ENCODE results near the gene ACR. TPM values are rescaled to one million over a fixed set of nuclear protein-coding genes. Genes with fewer than 3 reads are reported as not detected.
A peak's percentile ranks its signal among the peaks of the same experiment; 100 is the strongest.

ACR gene
- total and polyA plus RNA-seq, 2 of the 13 experiments (the other 11 are each of a cell fraction or from before 2014, with no cell fraction given): 0.15 TPM; not detected in 1

DNA sequence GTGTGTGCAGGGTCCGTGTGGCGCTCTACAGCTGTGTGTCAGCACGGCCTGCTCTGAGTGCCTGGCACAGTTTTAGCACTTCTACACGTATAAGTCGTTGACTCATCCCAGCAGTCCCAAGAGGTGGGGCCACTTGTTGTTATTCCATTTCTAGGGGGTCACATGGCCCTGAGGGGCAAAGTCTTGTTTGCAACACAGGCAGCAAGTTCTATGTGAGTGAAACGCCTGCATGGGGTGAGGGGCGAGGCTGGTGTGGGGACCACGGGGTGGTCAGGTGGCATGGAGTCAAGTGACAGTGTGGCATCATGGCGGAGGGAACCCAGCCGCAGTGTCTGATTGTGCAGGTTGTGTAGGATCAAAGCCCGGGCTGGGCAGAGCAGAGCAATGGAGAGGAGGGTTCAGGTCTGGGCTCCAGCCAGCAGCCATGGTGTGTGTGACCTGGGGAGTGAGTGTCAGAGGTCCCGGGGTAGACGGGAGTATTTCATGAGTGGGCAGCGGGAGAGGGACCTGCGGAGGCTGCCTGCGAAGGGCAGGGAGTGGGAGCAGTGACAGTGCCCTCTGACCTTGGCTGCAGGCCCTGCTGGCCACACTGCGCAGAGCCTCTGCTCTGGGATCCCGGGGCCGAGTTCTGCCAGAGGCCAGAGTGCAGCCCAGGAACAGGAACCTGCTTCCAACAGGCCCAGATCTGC lies 37.5 kb upstream of the ACR start (continued):
- TF ChIP-seq, protein P1, sequence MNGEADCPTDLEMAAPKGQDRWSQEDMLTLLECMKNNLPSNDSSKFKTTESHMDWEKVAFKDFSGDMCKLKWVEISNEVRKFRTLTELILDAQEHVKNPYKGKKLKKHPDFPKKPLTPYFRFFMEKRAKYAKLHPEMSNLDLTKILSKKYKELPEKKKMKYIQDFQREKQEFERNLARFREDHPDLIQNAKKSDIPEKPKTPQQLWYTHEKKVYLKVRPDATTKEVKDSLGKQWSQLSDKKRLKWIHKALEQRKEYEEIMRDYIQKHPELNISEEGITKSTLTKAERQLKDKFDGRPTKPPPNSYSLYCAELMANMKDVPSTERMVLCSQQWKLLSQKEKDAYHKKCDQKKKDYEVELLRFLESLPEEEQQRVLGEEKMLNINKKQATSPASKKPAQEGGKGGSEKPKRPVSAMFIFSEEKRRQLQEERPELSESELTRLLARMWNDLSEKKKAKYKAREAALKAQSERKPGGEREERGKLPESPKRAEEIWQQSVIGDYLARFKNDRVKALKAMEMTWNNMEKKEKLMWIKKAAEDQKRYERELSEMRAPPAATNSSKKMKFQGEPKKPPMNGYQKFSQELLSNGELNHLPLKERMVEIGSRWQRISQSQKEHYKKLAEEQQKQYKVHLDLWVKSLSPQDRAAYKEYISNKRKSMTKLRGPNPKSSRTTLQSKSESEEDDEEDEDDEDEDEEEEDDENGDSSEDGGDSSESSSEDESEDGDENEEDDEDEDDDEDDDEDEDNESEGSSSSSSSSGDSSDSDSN (CRISPR knock-in tag; IDR thresholded peaks at IDR 0.05): peak; percentile 73
- TF ChIP-seq ZNF44 (CRISPR knock-in tag; IDR thresholded peaks at IDR 0.05): 0 out of 2 replicates have a peak, but pooled peaks have one; percentile 77
- TF ChIP-seq, protein P2, sequence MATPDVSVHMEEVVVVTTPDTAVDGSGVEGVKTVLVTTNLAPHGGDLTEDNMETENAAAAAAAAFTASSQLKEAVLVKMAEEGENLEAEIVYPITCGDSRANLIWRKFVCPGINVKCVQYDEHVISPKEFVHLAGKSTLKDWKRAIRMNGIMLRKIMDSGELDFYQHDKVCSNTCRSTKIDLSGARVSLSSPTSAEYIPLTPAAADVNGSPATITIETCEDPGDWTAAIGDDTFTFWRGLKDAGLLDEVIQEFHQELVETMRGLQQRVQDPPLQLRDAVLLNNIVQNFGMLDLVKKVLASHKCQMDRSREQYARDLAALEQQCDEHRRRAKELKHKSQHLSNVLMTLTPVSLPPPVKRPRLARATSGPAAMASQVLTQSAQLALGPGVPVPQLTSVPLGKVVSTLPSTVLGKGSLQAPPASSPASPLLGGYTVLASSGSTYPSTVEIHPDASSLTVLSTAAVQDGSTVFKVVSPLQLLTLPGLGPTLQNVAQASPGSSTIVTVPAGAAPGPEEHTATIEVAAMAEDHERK (CRISPR knock-in tag; IDR thresholded peaks at IDR 0.05; ENCODE audit: low read depth): no peak
- no peak for TF ChIP-seq ZNF367 (CRISPR knock-in tag; IDR thresholded peaks at IDR 0.05; ENCODE audit: borderline replicate concordance)
- TF ChIP-seq PAWR (CRISPR knock-in tag; IDR thresholded peaks at IDR 0.05; ENCODE audit: borderline replicate concordance): no peak
- TF ChIP-seq, protein P3, sequence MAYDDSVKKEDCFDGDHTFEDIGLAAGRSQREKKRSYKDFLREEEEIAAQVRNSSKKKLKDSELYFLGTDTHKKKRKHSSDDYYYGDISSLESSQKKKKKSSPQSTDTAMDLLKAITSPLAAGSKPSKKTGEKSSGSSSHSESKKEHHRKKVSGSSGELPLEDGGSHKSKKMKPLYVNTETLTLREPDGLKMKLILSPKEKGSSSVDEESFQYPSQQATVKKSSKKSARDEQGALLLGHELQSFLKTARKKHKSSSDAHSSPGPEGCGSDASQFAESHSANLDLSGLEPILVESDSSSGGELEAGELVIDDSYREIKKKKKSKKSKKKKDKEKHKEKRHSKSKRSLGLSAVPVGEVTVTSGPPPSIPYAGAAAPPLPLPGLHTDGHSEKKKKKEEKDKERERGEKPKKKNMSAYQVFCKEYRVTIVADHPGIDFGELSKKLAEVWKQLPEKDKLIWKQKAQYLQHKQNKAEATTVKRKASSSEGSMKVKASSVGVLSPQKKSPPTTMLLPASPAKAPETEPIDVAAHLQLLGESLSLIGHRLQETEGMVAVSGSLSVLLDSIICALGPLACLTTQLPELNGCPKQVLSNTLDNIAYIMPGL (CRISPR knock-in tag; IDR thresholded peaks at IDR 0.05; ENCODE audit: borderline replicate concordance in 1 of 2, low read depth in 1 of 2): peak in 1 of 2 experiments; percentile 15; a peak in 2 of 4 replicates
- peak; percentile 96 for TF ChIP-seq SAP130 (CRISPR knock-in tag; IDR thresholded peaks at IDR 0.05; ENCODE audit: low read depth)
- TF ChIP-seq ZNF782 (CRISPR knock-in tag; IDR thresholded peaks at IDR 0.05; ENCODE audit: borderline replicate concordance): 0 out of 2 replicates have a peak, but pooled peaks have one; percentile 34
- TF ChIP-seq SNRNP70 (IDR thresholded peaks at IDR 0.05; ENCODE audit: low read depth, low read length): no peak
- TF ChIP-seq ARNTL (CRISPR knock-in tag; IDR thresholded peaks at IDR 0.05): peak; percentile 95
- TF ChIP-seq, protein P4, sequence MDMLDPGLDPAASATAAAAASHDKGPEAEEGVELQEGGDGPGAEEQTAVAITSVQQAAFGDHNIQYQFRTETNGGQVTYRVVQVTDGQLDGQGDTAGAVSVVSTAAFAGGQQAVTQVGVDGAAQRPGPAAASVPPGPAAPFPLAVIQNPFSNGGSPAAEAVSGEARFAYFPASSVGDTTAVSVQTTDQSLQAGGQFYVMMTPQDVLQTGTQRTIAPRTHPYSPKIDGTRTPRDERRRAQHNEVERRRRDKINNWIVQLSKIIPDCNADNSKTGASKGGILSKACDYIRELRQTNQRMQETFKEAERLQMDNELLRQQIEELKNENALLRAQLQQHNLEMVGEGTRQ (IDR thresholded peaks at IDR 0.05; ENCODE audit: low read depth, low read length): peak; percentile 86
- TF ChIP-seq, protein P4 (CRISPR knock-in tag; IDR thresholded peaks at IDR 0.05; ENCODE audit: borderline replicate concordance): peak; percentile 96
- TF ChIP-seq, protein P5, sequence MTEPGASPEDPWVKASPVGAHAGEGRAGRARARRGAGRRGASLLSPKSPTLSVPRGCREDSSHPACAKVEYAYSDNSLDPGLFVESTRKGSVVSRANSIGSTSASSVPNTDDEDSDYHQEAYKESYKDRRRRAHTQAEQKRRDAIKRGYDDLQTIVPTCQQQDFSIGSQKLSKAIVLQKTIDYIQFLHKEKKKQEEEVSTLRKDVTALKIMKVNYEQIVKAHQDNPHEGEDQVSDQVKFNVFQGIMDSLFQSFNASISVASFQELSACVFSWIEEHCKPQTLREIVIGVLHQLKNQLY (CRISPR knock-in tag; IDR thresholded peaks at IDR 0.05): peak; percentile 71
- 0 out of 2 replicates have a peak, but pooled peaks have one; percentile 27 for TF ChIP-seq ZNF121 (CRISPR knock-in tag; IDR thresholded peaks at IDR 0.05)
- TF ChIP-seq ZSCAN29 (CRISPR knock-in tag; conservative IDR thresholded peaks at IDR 0.05): no peak; the same call in 1 of the 2 replicates
- TF ChIP-seq ZNF224 (CRISPR knock-in tag; IDR thresholded peaks at IDR 0.05): no peak
- TF ChIP-seq MAFG (CRISPR knock-in tag; IDR thresholded peaks at IDR 0.05): no peak
- TF ChIP-seq PHB2 (IDR thresholded peaks at IDR 0.05; ENCODE audit: partially characterized antibody): no peak
- TF ChIP-seq ARID2 (CRISPR knock-in tag; IDR thresholded peaks at IDR 0.05; ENCODE audit: borderline replicate concordance): no peak

All from HepG2 (cell line).